K562 (cell line): ENCODE results near the gene CTNNBL1. TPM values are rescaled to one million over a fixed set of nuclear protein-coding genes. Genes with fewer than 3 reads are reported as not detected.

ENCODE experiments used
- AFF4 ChIP-seq: sonication (generic); formaldehyde crosslinking; IDR thresholded peaks from 2 replicates; pipeline ENCODE4 v1.8.0; 2023; ENCODE audit warnings: mild to moderate bottlenecking, missing genetic modification reagents
- CBFA2T3 ChIP-seq: fragments of 450-650 bp; IDR thresholded peaks from 2 replicates; pipeline ENCODE4 v1.6.1; 2017
- EHMT2 ChIP-seq: fragments of 450-650 bp; IDR thresholded peaks from 2 replicates; pipeline ENCODE4 v1.6.1; 2018; ENCODE audit warnings: antibody characterized with exemption
- HOXB6 ChIP-seq: fragments of 250-450 bp; sonication (Bioruptor Pico); IDR thresholded peaks from 2 replicates; pipeline ENCODE4 v1.5.1; 2022; ENCODE audit warnings: mild to moderate bottlenecking, borderline replicate concordance
- MAFF ChIP-seq: IDR thresholded peaks from 2 replicates; pipeline ENCODE4 v1.6.1; 2012; ENCODE audit warnings: low read length, improper control_type of control experiment
- MAFK ChIP-seq: IDR thresholded peaks from 2 replicates; pipeline ENCODE4 v1.6.1; 2011; ENCODE audit warnings: low read length, improper control_type of control experiment
- NR2C2 ChIP-seq, 2 experiments: fragments of 200-800 bp in 1 of 2; sonication (Bioruptor generic) in 1 of 2; sonication (generic) in 1 of 2; formaldehyde crosslinking in 1 of 2; IDR thresholded peaks; 2 replicates each; pipeline versions ENCODE4 v1.6.1 to v1.8.0; 2016 to 2022; ENCODE audit warnings: mild to moderate bottlenecking in 1 of 2, missing compliant biosample characterization in 1 of 2, missing genetic modification characterization in 1 of 2, missing genetic modification reagents in 1 of 2
- RBM25 ChIP-seq: fragments of 200-400 bp; formaldehyde crosslinking; IDR thresholded peaks from 2 replicates; pipeline ENCODE4 v1.6.1; 2018; ENCODE audit warnings: low read length, low read depth, moderate library complexity; ENCODE audit not compliant: severe bottlenecking
- SOX6 ChIP-seq: fragments of 450-650 bp; IDR thresholded peaks from 2 replicates; pipeline ENCODE4 v1.6.1; 2014; ENCODE audit warnings: mild to moderate bottlenecking
- TAL1 ChIP-seq: fragments of 450-650 bp; IDR thresholded peaks from 2 replicates; pipeline ENCODE4 v1.6.1; 2016; ENCODE audit warnings: mild to moderate bottlenecking
- TCF3 ChIP-seq: sonication (generic); formaldehyde crosslinking; IDR thresholded peaks from 2 replicates; pipeline ENCODE4 v1.4.0; 2020; ENCODE audit warnings: mild to moderate bottlenecking, missing genetic modification reagents
- TEAD4 ChIP-seq, 2 experiments: sonication (generic) in 1 of 2; formaldehyde crosslinking in 1 of 2; IDR thresholded peaks; 2 replicates each; pipeline versions ENCODE4 v1.6.1 to v1.8.0; 2012 to 2022; ENCODE audit warnings: borderline replicate concordance in 1 of 2, inconsistent platforms in 1 of 2, low read length in 1 of 2, mild to moderate bottlenecking in 1 of 2, missing genetic modification reagents in 1 of 2
- TGIF2 ChIP-seq: sonication (generic); formaldehyde crosslinking; IDR thresholded peaks from 2 replicates; pipeline ENCODE4 v1.8.1; 2022; ENCODE audit warnings: mild to moderate bottlenecking, missing genetic modification reagents, moderate library complexity
- XRCC3 ChIP-seq: fragments of 450-650 bp; IDR thresholded peaks from 2 replicates; pipeline ENCODE4 v1.6.1; 2017; ENCODE audit warnings: mild to moderate bottlenecking, moderate library complexity
- ZBTB40 ChIP-seq, 2 experiments: fragments of 450-650 bp in 1 of 2; sonication (generic) in 1 of 2; formaldehyde crosslinking in 1 of 2; IDR thresholded peaks; 2 replicates each; pipeline versions ENCODE4 v1.7.1 to v1.9.0; 2016 to 2022; ENCODE audit warnings: inconsistent platforms in 1 of 2, mild to moderate bottlenecking in 1 of 2, missing genetic modification reagents in 1 of 2
- ZNF644 ChIP-seq: fragments of 200-800 bp; sonication (Bioruptor generic); IDR thresholded peaks from 2 replicates; pipeline ENCODE4 v1.6.1; 2016; ENCODE audit warnings: low read depth, missing genetic modification characterization, missing compliant biosample characterization
- polyA plus RNA-seq, 8 experiments: library from polyadenylated mRNA; depleted of rRNA in 4 of 8; stranded (reverse) in 5 of 8; unstranded in 3 of 8; fragments of >200 nt; fragmentation: Nextera tagmentation in 2 of 8; fragmentation: Illumina TruSeq in 1 of 8; extraction: Ambion mirVana in 2 of 8; extraction: Trizol in 1 of 8; gene quantifications; 2 replicates each; pipeline versions ENCODE4 v1.2.1 to v1.2.3, GENCODE V29; 2011 to 2014; ENCODE audit warnings: inconsistent platforms in 1 of 8, missing spikeins in 1 of 8
- total RNA-seq, 7 experiments: library from RNA; depleted of rRNA in 6 of 7; stranded (reverse); fragments of >200 nt in 6 of 7; fragmentation: Illumina TruSeq in 2 of 7; extraction: Trizol in 2 of 7; gene quantifications; 2 replicates each; pipeline versions ENCODE4 v1.2.1 to v1.2.3, GENCODE V29; 2011 to 2021; ENCODE audit warnings: low replicate concordance in 1 of 7

CTNNBL1 gene
- total and polyA plus RNA-seq, 9 of the 15 experiments (the other 6 are each of a cell fraction or from before 2014, with no cell fraction given): 32.4 to 85.6 (median 43.6) TPM

GRCh38 chr20:37845241-37845681 is 151.4 kb downstream of the CTNNBL1 start (continued):
- TF ChIP-seq MAFK: no peak
- TF ChIP-seq HOXB6 (CRISPR knock-in tag): no peak
- no peak for TF ChIP-seq XRCC3
- TF ChIP-seq TCF3 (CRISPR knock-in tag): peak; percentile 67
- no peak for TF ChIP-seq TGIF2
- no peak for TF ChIP-seq EHMT2
- no peak for TF ChIP-seq NR2C2 (CRISPR knock-in tag; IDR thresholded peaks at IDR 0.05)
- TF ChIP-seq NR2C2 (tag; IDR thresholded peaks at IDR 0.05): no peak
- TF ChIP-seq AFF4 (CRISPR knock-in tag): no peak
- peak; percentile 47 for TF ChIP-seq TAL1
- no peak for TF ChIP-seq RBM25
- no peak for TF ChIP-seq SOX6
- no peak for TF ChIP-seq ZNF644 (tag)
- TF ChIP-seq TEAD4 (IDR thresholded peaks at IDR 0.05; ENCODE audit: low read length): peak; percentile 24; the same call in 1 of the 2 replicates
- TF ChIP-seq TEAD4 (CRISPR knock-in tag; IDR thresholded peaks at IDR 0.05; ENCODE audit: borderline replicate concordance): no peak
- peak; percentile 71 for TF ChIP-seq CBFA2T3
- no peak for TF ChIP-seq MAFF
- TF ChIP-seq ZBTB40 (IDR thresholded peaks at IDR 0.05): no peak
- TF ChIP-seq ZBTB40 (CRISPR knock-in tag; IDR thresholded peaks at IDR 0.05): no peak
